A549 (cell line): Measurements from ENCODE around the gene SFXN1. TPM values are rescaled to one million over a fixed set of nuclear protein-coding genes. Genes with fewer than 3 reads are reported as not detected.
A peak's percentile ranks its signal among the peaks of the same experiment; 100 is the strongest.

Experiments
- ATAC-seq, 2 experiments: fragments of 200-7000 bp in 1 of 2; fragments of >200 bp in 1 of 2; cut with Nextera tagmentation in 1 of 2; cut with Tn5 transposase in 1 of 2; 3 replicates each; pipeline versions ENCODE4 v1.8.0 to v1.9.1; 2018 to 2020; ENCODE audit warnings: mild to moderate bottlenecking in 1 of 2, moderate library complexity in 1 of 2
- CTCF ChIA-PET: fragments of 300-600 bp; sonication (Branson Sonifier 250); formaldehyde crosslinking; extraction: SDS; loops from one replicate; lab custom pipeline; 2021; ENCODE audit warnings: antibody characterized with exemption, inconsistent platforms; lab: Yijun Ruan, JAX
- POLR2A ChIA-PET: fragments of 350-600 bp; formaldehyde crosslinking; extraction: SDS; loops from one replicate; lab custom pipeline; 2021; ENCODE audit warnings: antibody characterized with exemption, inconsistent platforms; lab: Yijun Ruan, JAX
- DNase-seq, 2 experiments: peaks; one replicate each; pipeline versions ENCODE4 v3.0.0 to v3.0.0-alpha.2; 2011 to 2016; ENCODE audit warnings: low read depth in 1 of 2, low spot score in 1 of 2
- FAIRE-seq: peaks from 2 replicates; lab custom pipeline; 2011; peaks lifted over from hg19 to GRCh38; lab: Jason Lieb, UNC
- H3K27ac ChIP-seq, 2 experiments: fragments of >200 bp; sonication (Bioruptor Twin); formaldehyde crosslinking; 3 replicates each; pipeline ENCODE4 v1.5.1; 2016 to 2017
- H3K4me1 ChIP-seq: fragments of >200 bp; sonication (Bioruptor Twin); formaldehyde crosslinking; 3 replicates; pipeline ENCODE4 v1.6.1; 2016
- H3K4me2 ChIP-seq: fragments of >200 bp; sonication (Bioruptor Twin); formaldehyde crosslinking; 3 replicates; pipeline ENCODE4 v1.6.1; 2016
- H3K4me3 ChIP-seq: fragments of >200 bp; sonication (Bioruptor Twin); formaldehyde crosslinking; 3 replicates; pipeline ENCODE4 v1.5.1; 2016
- H3K9me3 ChIP-seq: fragments of >200 bp; sonication (Bioruptor Twin); formaldehyde crosslinking; 3 replicates; pipeline ENCODE4 v1.6.1; 2016
- ATOH8 ChIP-seq: fragments of 250-450 bp; sonication (Bioruptor Pico); IDR thresholded peaks from 2 replicates; pipeline ENCODE4 v1.5.0; 2020; ENCODE audit warnings: low read depth, mild to moderate bottlenecking, moderate library complexity
- CBX2 ChIP-seq: fragments of 200-600 bp; sonication (generic); IDR thresholded peaks from 2 replicates; pipeline ENCODE4 v1.6.1; 2016; ENCODE audit warnings: low read depth, mild to moderate bottlenecking, borderline replicate concordance
- CTCF ChIP-seq: fragments of >200 bp; sonication (Bioruptor Twin); formaldehyde crosslinking; IDR thresholded peaks from 3 replicates; pipeline ENCODE4 v1.5.1; 2016
- E2F6 ChIP-seq: IDR thresholded peaks from 2 replicates; pipeline ENCODE4 v1.6.1; 2012; ENCODE audit warnings: low read depth, borderline replicate concordance
- EHMT2 ChIP-seq: fragments of 200-600 bp; sonication (generic); IDR thresholded peaks from 2 replicates; pipeline ENCODE4 v1.6.1; 2016; ENCODE audit warnings: antibody characterized with exemption, low read depth, mild to moderate bottlenecking, moderate library complexity
- FOSL2 ChIP-seq, 2 experiments: fragments of 450-650 bp in 1 of 2; fragments of >200 bp in 1 of 2; sonication (Bioruptor Twin) in 1 of 2; formaldehyde crosslinking; IDR thresholded peaks; 2 replicates each; pipeline versions ENCODE4 v1.5.0 to v1.6.1; 2016 to 2020; ENCODE audit warnings: mild to moderate bottlenecking in 1 of 2, moderate library complexity in 1 of 2
- HOXA7 ChIP-seq: fragments of 250-450 bp; sonication (Bioruptor Pico); IDR thresholded peaks from 2 replicates; pipeline ENCODE4 v1.5.0; 2020; ENCODE audit warnings: mild to moderate bottlenecking, moderate library complexity
- JUN ChIP-seq, 2 experiments: fragments of >200 bp; sonication (Bioruptor Twin); formaldehyde crosslinking; IDR thresholded peaks; 2 replicates in 1 of 2; 3 replicates in 1 of 2; pipeline ENCODE4 v1.6.1; 2016 to 2017
- KDM5A ChIP-seq: fragments of 200-600 bp; sonication (generic); IDR thresholded peaks from 2 replicates; pipeline ENCODE4 v1.6.1; 2016; ENCODE audit warnings: antibody characterized with exemption, mild to moderate bottlenecking
- MAX ChIP-seq: IDR thresholded peaks from 2 replicates; pipeline ENCODE4 v1.6.1; 2012
- MYC ChIP-seq: IDR thresholded peaks from 2 replicates; pipeline ENCODE4 v1.6.1; 2012; ENCODE audit warnings: mild to moderate bottlenecking, inconsistent platforms, low read length, improper control_type of control experiment, borderline replicate concordance
- NFE2L2 ChIP-seq: fragments of 150-350 bp; conservative IDR thresholded peaks from 2 replicates; pipeline ENCODE4 v1.6.1; 2014; ENCODE audit warnings: low read length
- NPAS2 ChIP-seq: fragments of 250-450 bp; sonication (Bioruptor Pico); IDR thresholded peaks from 2 replicates; pipeline ENCODE4 v1.8.0; 2022; ENCODE audit warnings: mild to moderate bottlenecking, moderate library complexity, borderline replicate concordance
- POLR2A ChIP-seq: IDR thresholded peaks from 2 replicates; pipeline ENCODE4 v1.6.1; 2012; ENCODE audit warnings: mild to moderate bottlenecking, low read length
- RAD21 ChIP-seq, 2 experiments: fragments of >200 bp in 1 of 2; sonication (Bioruptor Twin) in 1 of 2; formaldehyde crosslinking in 1 of 2; IDR thresholded peaks in 1 of 2; conservative IDR thresholded peaks in 1 of 2; 2 replicates in 1 of 2; 3 replicates in 1 of 2; pipeline ENCODE4 v1.6.1; 2012 to 2018; ENCODE audit warnings: inconsistent platforms in 1 of 2
- RFX5 ChIP-seq: fragments of 450-650 bp; IDR thresholded peaks from 2 replicates; pipeline ENCODE4 v1.7.1; 2014; ENCODE audit warnings: antibody characterized with exemption, mild to moderate bottlenecking, moderate library complexity
- RNF2 ChIP-seq: fragments of 200-600 bp; sonication (generic); IDR thresholded peaks from 2 replicates; pipeline ENCODE4 v1.6.1; 2016; ENCODE audit warnings: low read depth, mild to moderate bottlenecking, antibody characterized with exemption, moderate library complexity, borderline replicate concordance
- SMC3 ChIP-seq: fragments of >200 bp; sonication (Bioruptor Twin); formaldehyde crosslinking; IDR thresholded peaks from 3 replicates; pipeline ENCODE4 v1.6.1; 2018; ENCODE audit warnings: inconsistent platforms
- TFCP2L1 ChIP-seq: fragments of 250-450 bp; sonication (Bioruptor Pico); IDR thresholded peaks from 2 replicates; pipeline ENCODE4 v1.5.0; 2021; ENCODE audit warnings: mild to moderate bottlenecking
- USF2 ChIP-seq: fragments of 450-650 bp; IDR thresholded peaks from 2 replicates; pipeline ENCODE4 v1.6.1; 2014; ENCODE audit warnings: antibody characterized with exemption
- ZC3H11A ChIP-seq: fragments of 450-650 bp; IDR thresholded peaks from 2 replicates; pipeline ENCODE4 v1.6.1; 2014; ENCODE audit warnings: antibody characterized with exemption, mild to moderate bottlenecking
- WGBS: methylation state at CpG from one replicate; pipeline ENCODE4 v1.1.6; 2017; ENCODE audit errors: missing lambda C conversion rate; 5-methylcytosine and 5-hydroxymethylcytosine counted together
- polyA plus RNA-seq, 4 experiments: library from polyadenylated mRNA; depleted of rRNA in 3 of 4; stranded (reverse); fragments of >200 nt; fragmentation: RNase III in 1 of 4; extraction: RNeasy Plus Mini Kit Qiagen cat#74134 plus additional on column Dnase treatment in 1 of 4; gene quantifications; 2 replicates in 3 of 4; 3 replicates in 1 of 4; pipeline ENCODE4 v1.2.3, GENCODE V29; 2011 to 2017

SFXN1 gene
- polyA plus RNA-seq, 2 of the 4 experiments (the other 2 are of a cell fraction), result 79.6 to 190 TPM

- Histone ChIP-seq H3K4me2 (peak overlapping the region; percentile 84), H3K27ac (peak overlapping the region; percentile 72 to 87), H3K9me3 (no peaks in the 10 kb centered on the region), H3K4me1 (peaks cover 16% of the 10 kb centered on the region; the same call in 1 of the 3 replicates), H3K4me3 (peak overlapping the region; percentile 51)
- no peak for TF ChIP-seq KDM5A
- no peak for TF ChIP-seq USF2
- no peak for TF ChIP-seq RNF2
- no peak for TF ChIP-seq NPAS2 (CRISPR knock-in tag)
- TF ChIP-seq ZC3H11A, result no peak
- TF ChIP-seq HOXA7 (CRISPR knock-in tag), result no peak
- TF ChIP-seq CBX2, result no peak
- no peak for TF ChIP-seq FOSL2 (IDR thresholded peaks at IDR 0.05)
- no peak for TF ChIP-seq FOSL2 (CRISPR knock-in tag; IDR thresholded peaks at IDR 0.05)
- TF ChIP-seq TFCP2L1, result no peak
- no peak for TF ChIP-seq MYC
- no peak for TF ChIP-seq RFX5
- TF ChIP-seq ATOH8 (CRISPR knock-in tag), result no peak
- DNase-seq, result peak in 1 of 2 experiments; percentile 4
- WGBS, result 52% methylated on average over 16 of the region's 29 CpGs
- CTCF ChIA-PET, result interaction anchor here (0.6 to 6.3 kb wide), 46 partner anchors 8 to 533 kb away, joined by 3 to 150 read pairs (median 4); no protein-coding TSS in a partner anchor
- no peak; a peak in 2 of 6 replicates for ATAC-seq
- FAIRE-seq, result no peak
- POLR2A ChIA-PET, result interaction anchor here (0.7 to 2.1 kb wide), 4 partner anchors 35 to 198 kb away, joined by 3 to 9 read pairs (median 4); partner anchors contain the start of gene SFXN1
These were observed 34.8 kb upstream of the SFXN1 start for GRCh38 chr5:175443514-175444059.

GRCh38 chr5:175444060-175444904 lies 34.1 kb upstream of the SFXN1 start, which contains the start of gene DRD1:
Gene DRD1, minus strand, starts transcription at chr5:175444182. Its CDS starts 1,083 bp downstream, at chr5:175443099.
- WGBS, result 7% methylated on average over 25 of the region's 91 CpGs
- ChIA-PET CTCF (interaction anchor here (0.6 to 6.3 kb wide), 52 partner anchors 8 to 534 kb away, joined by 3 to 150 read pairs (median 4); no protein-coding TSS in a partner anchor), POLR2A (interaction anchor here (0.7 to 2.1 kb wide), 4 partner anchors 34 to 198 kb away, joined by 3 to 9 read pairs (median 4); partner anchors contain the start of gene SFXN1)
- Histone ChIP-seq H3K9me3 (no peaks in the 10 kb centered on the region), H3K4me2 (peak within 1 kb of the TSS; percentile 84), H3K4me3 (peak within 1 kb of the TSS; percentile 51), H3K27ac (peak within 1 kb of the TSS; percentile 72 to 87), H3K4me1 (peaks cover 16% of the 10 kb centered on the region; the same call in 1 of the 3 replicates)
- peak; percentile 90 to 97 for ATAC-seq
- DNase-seq, result peak; percentile 50 to 70
- TF ChIP-seq JUN (IDR thresholded peaks at IDR 0.05) (0 out of 5 replicates have a peak, but pooled peaks of 1 of the 2 experiments have one; percentile 49), EHMT2 (no peak), NFE2L2 (no peak), CTCF (peak; percentile 95), SMC3 (peak; percentile 99), POLR2A (no peak), E2F6 (peak; percentile 56; the same call in 1 of the 2 replicates), RNF2 (0 out of 2 replicates have a peak, but pooled peaks have one; percentile 28), MAX (peak; percentile 70), RAD21 (conservative IDR thresholded peaks at IDR 0.05 in 1 of 2, IDR thresholded peaks at IDR 0.05 in 1 of 2) (peak; percentile 84 to 99)
- no peak for FAIRE-seq
